ENCODE results near the gene TTN.
"Not testable (repeated sequence)": the region's sequence is repeated elsewhere in the genome, so short reads cannot be mapped to it uniquely, and the experiment has no call there.

TTN gene

GRCh38 chr2:178732913-178733312 is 74.3 kb downstream of the TTN start:
- ATAC-seq = no peak
- DNase-seq = no peak

DNA sequence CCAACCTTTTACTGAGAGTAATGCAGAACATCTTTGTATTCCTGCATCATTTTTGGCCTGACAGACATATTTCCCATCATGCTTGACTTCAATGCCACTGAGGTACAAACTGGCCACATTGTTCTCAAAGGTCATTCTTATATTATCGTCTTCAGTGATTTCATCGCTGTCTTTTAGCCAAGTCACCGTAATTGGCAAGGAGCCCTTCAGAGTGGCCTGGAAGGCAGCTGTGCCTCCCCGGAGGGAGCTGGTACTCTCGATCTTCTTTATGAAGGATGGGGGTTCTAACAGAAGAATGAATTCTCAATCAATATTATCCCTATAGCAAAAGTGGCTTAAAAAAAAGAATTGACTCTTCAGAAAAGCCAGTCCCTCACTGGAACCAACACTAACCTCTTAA is 75.9 kb downstream of the TTN start:
- no peak for ATAC-seq

GRCh38 chr2:178730049-178730448 is 77.2 kb downstream of the TTN start:
- DNase-seq = no peak
- no peak for ATAC-seq

More for the DNA sequence above, 75.9 kb downstream of the TTN start:
- no peak for DNase-seq

DNA sequence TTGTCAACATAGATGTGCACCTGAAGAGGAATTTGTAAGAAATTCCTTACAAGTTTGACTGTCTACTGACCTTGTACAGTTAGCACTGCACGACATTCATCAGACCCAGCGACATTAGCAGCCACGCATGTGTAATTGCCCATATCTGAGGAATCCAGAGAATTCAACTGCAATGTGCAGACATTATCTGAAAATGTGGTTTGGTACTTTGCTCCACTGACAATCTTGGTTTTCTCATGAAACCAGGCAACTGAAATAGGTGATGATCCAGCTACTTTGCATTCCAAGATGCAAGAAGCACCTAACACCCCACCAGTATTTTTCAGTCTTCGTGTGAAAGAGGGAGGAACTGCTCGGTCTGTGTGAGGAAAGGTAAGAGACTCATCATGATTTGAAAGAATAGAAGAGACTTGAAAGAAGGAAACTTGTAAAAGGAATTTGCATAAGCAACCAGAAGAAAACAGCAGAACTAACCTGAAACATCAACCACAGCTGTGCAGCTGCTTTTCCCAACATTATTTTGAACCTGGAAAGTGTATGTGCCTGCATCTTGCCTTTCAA is 83.4 kb downstream of the TTN start:
- no peak for ATAC-seq

DNA sequence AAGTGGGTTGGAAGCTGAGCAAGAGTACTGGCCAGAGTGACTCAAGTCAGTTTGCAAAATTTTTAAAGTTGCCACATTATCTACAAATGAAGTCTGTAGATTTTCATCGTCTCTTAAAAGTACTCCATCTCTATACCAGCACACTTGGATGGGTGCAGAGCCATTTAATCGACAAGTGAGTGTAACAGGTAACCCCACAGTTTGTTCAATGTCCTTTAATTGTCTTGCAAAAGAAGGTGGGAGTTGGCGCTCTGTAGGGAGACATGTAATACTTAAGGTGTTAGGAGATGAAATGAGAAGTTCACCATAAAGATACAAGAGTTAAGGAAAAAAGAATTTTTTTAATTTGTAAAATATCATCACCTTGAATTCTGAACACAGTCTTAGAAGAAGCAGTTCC is 84.9 kb downstream of the TTN start:
- DNase-seq (no peak), ATAC-seq (no peak)

More for the DNA sequence above, 83.4 kb downstream of the TTN start:
- no peak for DNase-seq

DNA sequence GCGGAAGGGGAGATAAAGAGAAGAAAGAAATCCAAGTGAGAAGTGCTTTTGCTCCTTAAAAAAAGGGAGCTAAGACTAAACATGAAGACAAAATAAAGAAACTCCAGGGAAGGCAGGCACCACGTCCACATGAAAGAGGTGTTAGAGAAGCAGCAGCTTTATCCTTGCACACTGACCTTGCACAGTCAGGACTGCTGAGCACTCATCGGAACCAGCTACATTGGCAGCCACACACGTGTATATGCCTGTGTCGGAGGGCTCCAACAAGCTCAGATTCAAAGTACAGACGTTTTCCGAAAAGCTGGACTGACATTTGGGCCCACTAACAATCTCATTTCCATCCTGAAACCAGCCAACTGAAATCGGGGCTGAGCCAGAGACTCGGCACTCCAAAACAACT is 88.2 kb downstream of the TTN start:
- DNase-seq = no peak
- no peak for ATAC-seq

DNA sequence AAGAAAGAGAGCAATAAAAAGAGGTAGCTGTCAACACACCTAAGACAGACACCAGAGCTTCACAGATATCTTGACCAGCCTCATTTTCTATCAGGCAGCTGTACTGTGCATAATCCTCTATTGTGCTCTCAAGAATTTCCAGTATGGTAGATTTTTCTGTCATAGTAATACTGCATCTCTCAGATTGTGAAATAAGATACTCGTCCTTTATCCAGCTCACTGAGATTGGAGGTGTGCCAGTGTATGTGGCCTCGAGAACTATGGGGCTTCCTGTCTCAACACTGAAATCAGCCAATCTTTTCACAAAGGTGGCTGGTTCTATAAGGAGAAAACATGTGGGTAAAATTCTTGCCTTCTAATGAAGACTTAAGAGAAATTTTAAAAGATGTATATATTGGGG is 88.9 kb downstream of the TTN start:
- ATAC-seq = no peak

DNA sequence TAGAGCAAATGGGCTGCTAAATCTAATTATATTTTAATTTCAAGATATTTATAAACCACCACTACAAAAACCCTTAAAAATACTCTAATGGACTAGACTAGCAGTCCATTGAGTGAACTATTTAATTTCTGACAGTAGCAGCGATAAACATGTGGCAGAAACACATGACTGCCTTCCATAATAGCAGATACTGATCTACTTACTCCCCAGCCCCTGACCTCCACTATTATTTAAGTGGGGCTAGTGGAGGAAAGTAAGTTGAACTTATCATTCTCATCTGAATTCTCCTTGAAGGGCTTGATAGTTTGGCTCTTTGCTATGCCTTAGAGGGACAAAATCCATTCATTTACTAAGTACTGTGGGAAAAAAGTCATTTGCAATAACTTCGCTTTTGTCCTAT is 90.8 kb downstream of the TTN start:
- DNase-seq (no peak), ATAC-seq (no peak)

More for the DNA sequence above, 88.9 kb downstream of the TTN start:
- no peak for DNase-seq

- ATAC-seq = no peak
- no peak for DNase-seq
Observed at GRCh38 chr2:178715366-178715765, 91.9 kb downstream of the TTN start.

GRCh38 chr2:178707476-178707875 is 99.7 kb downstream of the TTN start:
- DNase-seq (no peak), ATAC-seq (no peak)

DNA sequence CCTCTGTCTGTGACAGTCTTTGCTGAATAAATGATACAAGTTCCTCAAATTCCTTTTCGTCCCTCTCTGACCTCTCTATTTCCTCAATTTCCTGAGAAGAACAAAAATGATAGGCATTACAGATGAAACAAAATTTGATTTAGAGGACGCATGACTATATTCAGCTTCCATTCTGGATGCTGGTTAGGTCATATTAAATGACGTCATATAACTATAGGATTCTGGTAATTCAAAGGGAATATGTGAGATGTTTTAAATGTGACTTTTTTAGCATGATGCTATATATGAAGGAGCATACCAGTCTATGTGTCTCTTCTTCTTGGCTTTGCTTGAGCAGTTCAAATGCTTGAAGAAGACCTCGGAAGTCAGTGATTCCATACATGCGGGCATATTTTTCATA is 102.3 kb downstream of the TTN start:
- no peak for DNase-seq
- no peak for ATAC-seq

GRCh38 chr2:178702361-178702760 is 104.9 kb downstream of the TTN start:
- DNase-seq (no peak), ATAC-seq (no peak)

DNA sequence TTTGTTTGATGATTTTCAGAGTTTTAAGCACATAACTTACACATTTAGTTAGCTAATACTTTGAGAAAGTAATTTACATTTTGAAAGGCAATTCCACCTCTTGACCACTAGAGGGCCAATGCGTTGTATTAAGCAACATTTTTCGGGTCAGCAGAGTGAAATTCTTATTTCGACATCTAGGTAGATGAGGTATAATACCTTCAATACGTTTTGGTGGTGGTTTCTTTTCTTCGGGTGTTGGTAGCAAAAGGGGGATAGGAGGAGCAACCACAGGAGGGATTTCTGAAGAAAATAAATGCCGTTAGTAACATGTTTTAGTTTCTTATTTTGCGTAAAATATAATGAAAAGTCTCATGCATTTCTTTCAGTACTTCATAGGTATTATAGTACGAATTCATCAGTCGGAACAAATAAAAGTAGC is 106.3 kb downstream of the TTN start:
- DNase-seq (no peak), ATAC-seq (no peak)

- ATAC-seq (no peak), DNase-seq (no peak)
Observed at GRCh38 chr2:178700136-178700535, 107.1 kb downstream of the TTN start.

DNA sequence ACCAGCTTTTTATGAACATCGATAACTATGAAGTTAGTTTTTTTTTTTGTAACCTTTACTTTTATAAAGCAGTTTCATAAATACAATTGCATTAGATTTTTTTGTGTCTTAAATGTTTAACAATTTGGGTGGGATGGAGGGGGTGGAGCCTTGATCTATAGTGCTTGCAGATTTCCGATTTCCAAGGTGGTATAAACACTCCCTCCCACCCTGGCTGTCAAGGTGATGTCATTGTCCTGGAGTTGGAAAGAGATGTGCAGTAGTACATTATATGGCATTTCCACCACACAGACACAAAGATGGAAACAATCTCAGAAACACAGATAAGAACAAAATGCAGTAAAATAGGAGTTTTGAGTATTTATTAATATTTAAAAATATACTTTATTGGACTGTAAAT is 114.4 kb downstream of the TTN start:
- DNase-seq (no peak), ATAC-seq (no peak)

DNA sequence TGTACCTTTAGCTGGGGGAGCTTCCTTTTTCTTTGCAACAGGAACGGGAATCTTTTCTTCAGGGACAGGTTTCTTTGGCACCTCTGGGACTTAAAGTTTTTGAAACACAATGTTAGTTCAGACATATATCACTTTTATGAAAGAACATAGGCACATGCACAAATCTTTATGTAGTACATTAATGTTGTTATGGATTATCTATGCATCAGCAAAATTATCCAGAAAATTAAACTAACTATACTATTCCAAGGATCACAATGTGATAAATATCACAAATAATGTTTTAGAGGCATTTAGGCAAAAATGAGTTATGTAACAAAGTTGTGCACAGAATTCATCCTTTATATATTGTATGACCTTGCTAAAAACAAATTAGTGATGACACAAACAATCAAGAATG is 117.4 kb downstream of the TTN start:
- ATAC-seq = no peak
- no peak for DNase-seq

GRCh38 chr2:178683877-178684276 is 123.3 kb downstream of the TTN start:
- DNase-seq = no peak
- ATAC-seq = no peak

DNA sequence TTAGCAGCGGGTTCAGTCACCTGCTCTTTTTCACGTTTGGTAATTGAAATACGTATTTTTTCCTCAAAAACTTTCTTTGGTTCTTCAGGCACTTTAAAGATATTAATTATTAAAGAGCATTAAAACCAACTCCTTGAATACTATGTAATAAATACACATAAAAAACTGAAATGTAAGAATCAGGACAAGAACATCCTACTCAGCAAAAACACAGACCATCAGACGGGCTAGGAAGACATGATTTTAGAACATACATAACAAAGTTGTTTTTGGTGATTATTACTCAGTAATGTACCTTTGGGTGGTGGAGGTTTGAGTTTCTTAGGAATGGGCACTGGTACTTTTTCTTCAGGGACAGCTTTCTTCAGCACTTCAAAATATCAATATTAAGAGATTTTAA is 126.1 kb downstream of the TTN start:
- DNase-seq (no peak), ATAC-seq (no peak)

- ATAC-seq (no peak), DNase-seq (no peak)
Observed at GRCh38 chr2:178679891-178680290, 127.3 kb downstream of the TTN start.

DNA sequence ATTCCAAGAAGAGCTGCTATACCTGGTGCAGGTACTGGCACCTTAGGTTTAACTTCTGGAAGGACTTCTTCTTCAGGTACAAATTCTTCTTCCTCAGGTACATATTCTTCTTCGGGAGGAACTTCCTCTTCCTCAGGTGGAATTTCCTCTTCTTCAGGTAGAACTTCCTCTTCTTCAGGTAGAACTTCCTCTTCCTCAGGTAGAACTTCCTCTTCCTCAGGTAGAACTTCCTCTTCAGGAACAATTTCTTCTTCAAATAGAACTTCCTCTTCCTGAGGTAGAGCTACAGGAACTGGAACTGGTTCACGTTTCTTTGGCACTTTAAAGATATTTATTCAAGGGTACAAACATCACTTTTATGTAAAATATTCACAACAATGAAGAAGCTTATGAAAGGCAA is 129.6 kb downstream of the TTN start:
- no peak for ATAC-seq

GRCh38 chr2:178676046-178676445 is 131.2 kb downstream of the TTN start:
- ATAC-seq (no peak), DNase-seq (no peak)

More for the DNA sequence above, 129.6 kb downstream of the TTN start:
- DNase-seq = no peak

GRCh38 chr2:178674122-178674521 is 133.1 kb downstream of the TTN start:
- DNase-seq = no peak

GRCh38 chr2:178666458-178666857 is 140.8 kb downstream of the TTN start:
- ATAC-seq (no peak), DNase-seq (no peak)

More at GRCh38 chr2:178674122-178674521, 133.1 kb downstream of the TTN start:
- ATAC-seq = no peak

DNA sequence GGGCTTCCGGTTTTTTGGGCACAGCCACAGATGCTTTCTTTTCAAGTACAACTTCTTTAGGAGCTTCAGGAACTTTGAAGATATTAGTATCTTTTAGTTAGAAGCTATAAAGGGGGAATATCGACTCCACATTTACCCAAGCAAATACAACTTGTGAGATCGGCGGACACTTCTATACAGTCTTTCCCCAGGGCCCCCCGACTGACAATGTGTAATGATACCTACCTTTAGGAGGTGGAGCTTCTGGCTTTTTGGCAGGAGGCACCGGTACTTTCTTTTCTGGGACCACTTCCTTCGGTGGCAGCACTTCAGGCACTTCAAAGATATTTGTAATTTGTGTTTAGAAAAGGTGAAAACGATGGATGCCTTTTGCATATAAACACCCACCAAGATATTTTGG is 148.7 kb downstream of the TTN start:
- not testable (repeated sequence) for DNase-seq, ATAC-seq

GRCh38 chr2:178650554-178650953 is 156.7 kb downstream of the TTN start:
- ATAC-seq = no peak
- no peak for DNase-seq

Data from stimulated activated naive CD8-positive, alpha-beta T cell treated with anti-CD3 and anti-CD28 coated beads, Interleukin-15, Interleukin-2, amounts not matched to agents 100 U/mL and 50 U/mL, for 24 hours (primary cell).